ENCODE data around the gene GYS1.
"Not testable (repeated sequence)": the region's sequence is repeated elsewhere in the genome, so short reads cannot be mapped to it uniquely, and the experiment has no call there.

Gene GYS1

GRCh38 chr19:49018388-49019241, 25.5 kb upstream of the GYS1 start:
- in situ Hi-C loops (cut with HindIII; ENCODE audit: low sequenced_read_pairs), result not testable (repeated sequence)

- in situ Hi-C loops (cut with HindIII; ENCODE audit: low sequenced_read_pairs), result no loop called here
These were observed 24.7 kb upstream of the GYS1 start for GRCh38 chr19:49017666-49018351.

- in situ Hi-C loops (cut with HindIII; ENCODE audit: low sequenced_read_pairs), result no loop called here
These were observed 24.0 kb upstream of the GYS1 start, which contains the start of gene LHB for GRCh38 chr19:49017041-49017665. TSS of gene LHB (minus strand) at chr19:49017091. CDS start at chr19:49017081, 10 bp downstream.

DNA sequence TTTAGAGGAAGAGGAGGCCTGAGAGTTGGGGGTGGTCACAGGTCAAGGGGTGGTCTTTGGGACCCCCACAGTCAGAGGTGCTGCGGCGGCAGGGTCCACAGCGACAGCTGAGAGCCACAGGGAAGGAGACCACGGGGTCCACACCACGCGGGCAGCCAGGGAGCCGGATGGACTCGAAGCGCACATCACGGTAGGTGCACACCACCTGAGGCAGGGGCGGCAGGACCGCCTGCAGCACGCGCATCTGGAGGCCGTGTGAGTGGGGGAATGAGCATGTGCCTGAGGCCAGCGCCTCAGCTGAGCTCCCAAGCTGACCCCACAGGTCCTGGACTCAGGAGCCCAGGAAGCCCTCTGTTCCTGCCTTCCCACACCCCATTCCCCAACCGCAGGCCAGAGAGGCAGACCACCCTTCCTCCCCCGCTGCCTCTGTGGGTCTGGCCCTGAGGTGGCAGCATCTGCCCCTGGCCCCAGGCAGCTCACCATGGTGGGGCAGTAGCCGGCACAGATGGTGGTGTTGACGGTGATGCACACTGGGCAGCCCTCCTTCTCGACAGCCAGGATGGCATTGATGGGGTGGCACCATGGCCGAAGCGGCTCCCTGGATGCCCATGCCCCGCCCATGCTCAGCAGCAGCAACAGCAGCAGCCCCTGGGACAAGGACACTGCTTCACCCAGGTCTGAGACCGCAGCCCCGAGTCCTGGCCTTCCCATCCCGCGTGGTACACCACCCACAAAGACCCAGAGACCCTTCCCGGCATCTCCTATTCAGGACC, 23.1 kb upstream of the GYS1 start:
- in situ Hi-C loops (cut with HindIII; ENCODE audit: low sequenced_read_pairs), result no loop called here

DNA sequence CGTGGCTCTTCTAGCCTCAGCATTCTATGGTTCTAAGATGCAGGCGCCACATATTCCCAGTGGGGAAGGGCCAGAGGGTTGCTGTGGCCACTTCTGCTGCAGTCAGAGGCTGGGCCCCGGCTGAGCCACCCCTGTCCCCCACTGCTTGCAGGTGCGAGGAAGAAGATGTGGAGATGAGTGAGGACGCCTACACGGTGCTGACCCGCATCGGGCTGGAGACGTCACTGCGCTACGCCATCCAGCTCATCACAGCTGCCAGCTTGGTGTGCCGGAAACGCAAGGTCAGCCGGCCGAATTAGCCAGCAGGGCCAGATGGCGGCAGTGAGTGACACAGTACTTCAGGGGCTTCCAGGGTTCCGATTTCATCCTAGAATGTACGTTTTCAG, 21.8 kb upstream of the GYS1 start:
- in situ Hi-C loops (cut with HindIII; ENCODE audit: low sequenced_read_pairs), result no loop called here

GRCh38 chr19:49014123-49014869, 21.2 kb upstream of the GYS1 start:
- in situ Hi-C loops (cut with HindIII; ENCODE audit: low sequenced_read_pairs), result no loop called here

- in situ Hi-C loops (cut with HindIII; ENCODE audit: low sequenced_read_pairs), result no loop called here
These were observed 18.1 kb upstream of the GYS1 start for GRCh38 chr19:49011194-49011593.

DNA sequence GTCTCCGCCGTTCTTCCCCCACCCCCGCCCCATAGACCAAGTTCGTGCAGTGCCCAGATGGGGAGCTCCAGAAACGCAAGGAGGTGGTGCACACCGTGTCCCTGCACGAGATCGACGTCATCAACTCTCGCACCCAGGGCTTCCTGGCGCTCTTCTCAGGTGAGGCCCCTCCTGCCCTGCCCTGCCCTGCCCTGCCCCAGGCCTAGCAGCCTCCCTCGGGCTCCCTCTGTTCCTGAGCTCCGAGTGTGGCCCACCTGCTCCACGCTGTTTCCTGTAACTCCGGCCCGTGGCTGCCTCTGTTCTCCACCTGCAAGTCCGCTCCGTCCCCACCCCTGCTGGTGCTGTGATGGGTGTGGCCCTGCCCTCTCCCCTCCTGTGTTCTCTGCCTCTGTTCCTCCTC, 17.3 kb upstream of the GYS1 start:
- in situ Hi-C loops (cut with HindIII; ENCODE audit: low sequenced_read_pairs), result no loop called here

- in situ Hi-C loops (cut with HindIII; ENCODE audit: low sequenced_read_pairs), result no loop called here
These were observed 16.7 kb upstream of the GYS1 start for GRCh38 chr19:49009828-49010227.

GRCh38 chr19:49006905-49007304, 13.8 kb upstream of the GYS1 start:
- in situ Hi-C loops (cut with HindIII; ENCODE audit: low sequenced_read_pairs), result no loop called here

DNA sequence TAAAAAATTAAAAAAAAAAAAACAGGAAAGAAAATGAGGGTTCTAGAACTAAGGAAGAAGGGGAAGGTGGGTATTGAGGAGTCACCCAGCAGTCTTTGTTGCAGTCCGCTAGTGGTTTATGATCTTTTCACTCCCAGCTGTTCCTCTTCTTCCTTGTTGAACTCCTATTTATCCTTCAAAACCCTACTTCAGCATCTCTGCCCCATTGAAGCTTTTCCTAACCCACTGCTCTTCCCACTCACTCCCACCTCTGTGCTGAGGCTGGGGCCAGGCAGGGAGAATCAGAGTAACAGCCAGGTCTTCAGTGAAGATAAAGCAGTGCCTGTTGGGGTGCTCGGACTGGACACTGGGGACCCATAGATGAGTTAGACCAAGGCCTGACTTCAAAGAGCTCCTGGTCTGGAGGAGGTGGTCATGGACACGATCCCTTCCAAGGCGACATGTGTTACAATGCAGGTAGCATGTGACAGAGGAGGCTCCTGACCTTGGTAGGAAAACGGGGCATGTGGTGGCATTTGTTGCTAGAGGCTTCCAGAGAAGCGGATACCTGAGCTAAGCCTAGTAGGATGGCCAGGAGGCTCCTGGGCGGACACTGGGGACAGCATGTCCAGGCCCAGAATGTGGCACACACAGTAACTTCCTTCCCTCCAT, 12.0 kb upstream of the GYS1 start:
- in situ Hi-C loops (cut with HindIII; ENCODE audit: low sequenced_read_pairs), result no loop called here

DNA sequence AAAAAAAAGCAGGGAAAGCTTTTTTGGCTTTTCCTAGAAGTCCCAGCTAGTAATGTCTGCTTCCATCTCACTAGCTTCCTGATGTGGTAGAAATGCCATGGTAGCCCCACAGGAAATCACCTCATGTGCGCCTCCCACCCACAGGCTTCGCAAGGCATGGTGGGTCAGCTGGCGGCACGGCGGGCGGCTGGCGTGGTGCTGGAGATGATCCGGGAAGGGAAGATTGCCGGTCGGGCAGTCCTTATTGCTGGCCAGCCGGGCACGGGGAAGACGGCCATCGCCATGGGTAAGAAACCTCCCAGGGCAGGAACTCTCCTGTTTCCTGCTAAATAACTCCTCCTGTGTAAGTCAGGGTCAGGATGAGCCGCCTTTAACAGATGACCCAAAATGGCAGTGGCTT, 11.0 kb upstream of the GYS1 start:
- in situ Hi-C loops (cut with HindIII; ENCODE audit: low sequenced_read_pairs), result no loop called here

DNA sequence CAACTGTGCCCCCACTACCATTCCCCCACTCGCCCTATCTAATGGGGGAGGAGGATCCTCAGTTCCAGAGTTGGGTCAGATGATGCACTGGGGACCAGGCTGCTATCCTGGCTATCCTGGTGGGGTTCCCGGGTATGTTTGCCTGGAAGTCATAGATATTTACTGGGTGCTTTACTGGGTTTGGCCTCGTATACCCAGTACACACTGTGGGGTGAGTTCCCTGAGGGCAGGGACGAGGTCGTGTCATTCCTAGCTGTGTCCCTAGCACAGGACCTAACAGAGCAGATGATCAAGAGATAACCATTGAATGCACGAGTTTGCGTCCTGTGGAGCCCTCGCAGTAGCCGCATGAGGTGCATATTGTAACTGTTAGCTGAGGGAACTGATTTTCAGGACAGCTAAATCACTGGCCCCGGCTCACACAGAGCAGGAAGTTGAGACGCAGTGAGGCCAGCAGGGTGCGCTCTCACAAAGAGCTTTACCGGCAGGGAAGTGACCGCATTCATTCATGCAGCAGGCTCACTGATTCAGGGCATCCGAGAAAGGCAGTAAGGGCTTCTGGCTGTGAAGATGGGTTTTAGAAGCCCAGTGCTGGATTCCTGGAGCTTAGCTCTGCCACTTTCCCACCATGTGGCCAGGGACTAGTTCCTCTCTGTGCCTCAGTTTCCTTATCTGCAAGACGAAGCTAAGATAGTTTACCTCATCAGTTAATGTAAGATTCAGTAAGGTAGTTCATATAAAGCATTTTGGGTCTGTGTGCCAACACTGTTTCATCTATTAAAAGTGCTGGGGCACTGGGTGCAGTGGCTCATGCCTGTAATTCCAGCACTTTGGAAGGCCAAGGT, 6.6 kb upstream of the GYS1 start:
- in situ Hi-C loops (cut with HindIII; ENCODE audit: low sequenced_read_pairs), result no loop called here

- in situ Hi-C loops (cut with HindIII; ENCODE audit: low sequenced_read_pairs), result no loop called here
These were observed 4.9 kb upstream of the GYS1 start for GRCh38 chr19:48997972-48998371.

DNA sequence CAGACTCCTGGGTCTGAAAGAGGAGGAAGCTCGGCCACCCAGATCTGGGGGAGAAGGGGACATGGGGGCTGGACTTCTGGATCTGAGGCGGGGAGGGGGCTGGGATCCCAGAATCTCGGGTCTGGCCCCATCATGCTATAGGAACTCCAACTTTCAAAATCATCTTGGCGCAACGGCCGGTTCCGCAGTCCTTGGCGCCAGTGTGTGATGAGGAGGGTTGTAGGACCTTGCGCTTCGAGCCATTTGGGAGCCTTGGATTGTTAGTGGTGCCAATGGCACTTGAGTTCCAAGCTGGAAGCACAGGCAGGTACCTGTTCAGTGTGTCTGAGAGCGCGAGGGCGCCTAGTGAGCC, 902 bp upstream of the GYS1 start:
- in situ Hi-C loops (cut with HindIII; ENCODE audit: low sequenced_read_pairs), result no loop called here

DNA sequence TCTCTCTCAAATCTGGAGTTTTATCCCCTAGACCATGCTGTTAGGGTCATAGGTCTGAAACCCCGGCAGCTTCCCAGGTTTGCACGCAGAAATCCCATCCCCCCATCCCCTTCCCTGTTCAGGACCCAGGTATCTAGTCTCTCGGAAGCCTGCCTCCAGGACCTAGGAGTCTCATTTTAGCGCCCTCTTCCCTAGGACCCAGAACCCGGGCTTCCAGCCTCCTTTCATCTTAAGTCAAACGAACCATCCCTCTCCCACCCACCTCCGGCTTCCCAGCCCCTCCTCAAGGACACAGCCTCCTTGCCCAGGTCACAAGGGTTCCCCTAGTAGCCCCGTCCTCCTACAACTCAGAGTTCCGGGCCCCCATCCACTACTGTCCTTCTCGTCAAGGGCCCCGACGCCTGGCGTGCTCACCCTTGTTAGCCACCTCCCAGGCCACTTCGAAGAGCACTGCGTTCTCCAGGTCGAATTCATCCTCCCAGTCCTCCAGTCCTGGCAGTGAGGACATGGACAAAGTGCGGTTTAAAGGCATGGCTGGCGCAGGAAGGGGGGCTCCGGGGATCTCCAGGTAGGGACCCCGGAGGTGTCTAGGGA, 431 bp downstream of the GYS1 start:
- in situ Hi-C loops (cut with HindIII; ENCODE audit: low sequenced_read_pairs), result no loop called here

DNA sequence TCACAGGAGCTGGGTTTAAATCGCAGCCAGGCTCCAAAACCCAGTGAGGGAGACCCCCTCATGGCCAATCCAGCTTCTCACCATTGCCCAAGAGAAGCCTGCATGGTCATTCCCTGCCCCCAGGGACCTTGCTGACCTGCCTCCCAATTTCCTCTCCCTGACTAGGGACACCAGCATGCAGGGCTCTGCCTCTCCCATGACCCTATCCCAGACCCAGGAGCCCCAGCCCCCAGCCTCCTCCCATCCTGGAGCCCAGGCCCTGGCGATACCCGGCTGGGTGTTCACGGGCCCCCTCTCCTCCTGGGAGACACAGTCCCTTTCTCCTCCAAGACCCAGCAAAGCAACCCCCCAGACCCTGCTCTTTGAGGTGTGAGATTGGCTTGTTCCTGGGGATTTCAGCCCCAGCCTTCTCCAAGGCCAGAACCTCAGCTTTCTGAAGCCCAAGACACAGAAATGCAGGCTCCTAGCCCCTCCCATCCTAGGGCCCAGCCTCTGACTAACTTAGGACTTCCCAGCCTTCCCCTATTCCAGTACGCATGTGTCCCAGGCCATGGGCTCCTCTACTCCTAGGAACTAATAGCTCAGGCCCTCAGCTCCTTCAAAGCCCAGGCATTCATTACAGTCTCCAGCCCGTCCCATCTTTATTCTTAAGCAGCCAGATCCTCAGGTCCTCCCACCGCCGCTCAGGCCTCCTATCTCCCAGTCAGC, 1.1 kb downstream of the GYS1 start:
- in situ Hi-C loops (cut with HindIII; ENCODE audit: low sequenced_read_pairs), result no loop called here

DNA sequence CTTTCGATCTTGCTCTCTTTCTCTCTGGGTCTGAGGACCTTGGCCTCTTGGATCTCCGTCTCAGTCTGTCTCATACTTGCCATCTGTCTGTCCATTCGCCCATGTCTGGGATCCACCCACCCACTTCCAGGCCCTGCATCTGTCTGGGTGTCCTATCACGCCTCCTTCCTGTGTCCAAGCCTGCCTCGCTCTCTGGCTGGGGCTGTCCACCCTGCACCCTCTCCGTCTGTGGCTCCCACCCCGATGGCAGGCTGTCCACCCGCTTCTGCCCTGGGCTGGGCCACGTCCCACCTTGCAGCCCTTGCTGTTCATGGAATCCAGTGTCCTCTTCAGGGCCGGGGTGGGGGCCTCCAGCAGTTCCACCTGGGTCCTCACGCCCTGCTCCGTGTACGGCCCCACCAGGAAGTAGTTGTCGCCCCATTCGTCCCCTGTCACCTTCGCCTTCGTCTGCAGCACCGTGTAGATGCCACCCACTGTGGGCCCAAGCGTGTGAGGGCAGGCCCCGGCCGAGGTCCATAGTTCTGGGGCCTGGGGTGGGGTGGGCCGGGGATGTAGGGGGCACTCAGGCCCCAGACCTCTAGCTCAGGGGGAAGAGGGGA, 2.0 kb downstream of the GYS1 start:
- in situ Hi-C loops (cut with HindIII; ENCODE audit: low sequenced_read_pairs), result no loop called here
